HG02943 (cell line): Measurements from ENCODE around the gene TBC1D32.

Source experiments
- ATAC-seq: cut with Tn5 transposase; IDR thresholded peaks from one replicate; pipeline ENCODE4 v1.9.1; 2021; ENCODE audit warnings: mild to moderate bottlenecking, low read depth, moderate library complexity; ENCODE audit not compliant: unreplicated experiment

TBC1D32 gene

GRCh38 chr6:121040831-121041230 is 293.4 kb downstream of the TBC1D32 start:
- no peak for ATAC-seq

- ATAC-seq: no peak
These were observed 301.2 kb downstream of the TBC1D32 start for GRCh38 chr6:121033091-121033490.

- no peak for ATAC-seq
These were observed 301.8 kb downstream of the TBC1D32 start for GRCh38 chr6:121032268-121033006.
